Measurements from ENCODE around the gene COL11A1.

COL11A1 gene

GRCh38 chr1:102875756-102876155, 232.6 kb downstream of the COL11A1 start:
- no peak for DNase-seq
- H3K4me1 Mint-ChIP-seq: no peaks in the 10 kb centered on the region
- H3K36me3 Mint-ChIP-seq (ENCODE audit: low read depth): peaks cover 6% of the 10 kb centered on the region
- TF ChIP-seq CTCF (IDR thresholded peaks at IDR 0.05): no peak
- H3K9me3 Mint-ChIP-seq: peaks cover 16% of the 10 kb centered on the region
- H3K4me3 Mint-ChIP-seq: no peak overlapping the region
- no peaks in the 10 kb centered on the region for H3K27me3 Mint-ChIP-seq (ENCODE audit: low read depth, poor library complexity)
- H3K27ac Mint-ChIP-seq: no peak overlapping the region

GRCh38 chr1:102872526-102872925, 235.8 kb downstream of the COL11A1 start:
- no peak for DNase-seq
- peaks cover 33% of the 10 kb centered on the region for H3K9me3 Mint-ChIP-seq
- no peak overlapping the region for H3K4me3 Mint-ChIP-seq
- H3K36me3 Mint-ChIP-seq (ENCODE audit: low read depth): no peaks in the 10 kb centered on the region
- H3K4me1 Mint-ChIP-seq: no peaks in the 10 kb centered on the region
- no peaks in the 10 kb centered on the region for H3K27me3 Mint-ChIP-seq (ENCODE audit: low read depth, poor library complexity)
- no peak overlapping the region for H3K27ac Mint-ChIP-seq
- no peak for TF ChIP-seq CTCF (IDR thresholded peaks at IDR 0.05)

- Mint-ChIP-seq H3K9me3 (peaks cover 33% of the 10 kb centered on the region), H3K4me3 (no peak overlapping the region), H3K4me1 (no peaks in the 10 kb centered on the region), H3K27ac (no peak overlapping the region), H3K27me3 (ENCODE audit: low read depth, poor library complexity) (no peaks in the 10 kb centered on the region), H3K36me3 (ENCODE audit: low read depth) (no peaks in the 10 kb centered on the region)
- no peak for TF ChIP-seq CTCF (IDR thresholded peaks at IDR 0.05)
- DNase-seq: no peak
Observed at GRCh38 chr1:102872097-102872496, 236.2 kb downstream of the COL11A1 start.

- H3K27me3 Mint-ChIP-seq (ENCODE audit: low read depth, poor library complexity): peaks cover 4% of the 10 kb centered on the region
- peaks cover 5% of the 10 kb centered on the region for H3K36me3 Mint-ChIP-seq (ENCODE audit: low read depth)
- H3K9me3 Mint-ChIP-seq: peaks cover 24% of the 10 kb centered on the region
- no peak overlapping the region for H3K4me3 Mint-ChIP-seq
- TF ChIP-seq CTCF (IDR thresholded peaks at IDR 0.05): no peak
- H3K27ac Mint-ChIP-seq: no peak overlapping the region
- peaks cover 10% of the 10 kb centered on the region for H3K4me1 Mint-ChIP-seq
- no peak for DNase-seq
Observed at GRCh38 chr1:102863704-102864103, 244.6 kb downstream of the COL11A1 start.

- Mint-ChIP-seq H3K27ac (no peak overlapping the region), H3K27me3 (ENCODE audit: low read depth, poor library complexity) (peaks cover 4% of the 10 kb centered on the region), H3K4me3 (no peak overlapping the region), H3K9me3 (peaks cover 34% of the 10 kb centered on the region), H3K4me1 (peaks cover 21% of the 10 kb centered on the region), H3K36me3 (ENCODE audit: low read depth) (peaks cover 11% of the 10 kb centered on the region)
- no peak for DNase-seq
- TF ChIP-seq CTCF (IDR thresholded peaks at IDR 0.05): no peak
Observed at GRCh38 chr1:102861247-102861646, 247.1 kb downstream of the COL11A1 start.

- peaks cover 28% of the 10 kb centered on the region for H3K36me3 Mint-ChIP-seq (ENCODE audit: low read depth)
- DNase-seq: no peak
- no peak for TF ChIP-seq CTCF (IDR thresholded peaks at IDR 0.05)
- peaks cover 15% of the 10 kb centered on the region for H3K4me1 Mint-ChIP-seq
- H3K9me3 Mint-ChIP-seq: peaks cover 54% of the 10 kb centered on the region
- no peak overlapping the region for H3K4me3 Mint-ChIP-seq
- peak overlapping the region; percentile 81 for H3K27ac Mint-ChIP-seq
- peaks cover 4% of the 10 kb centered on the region for H3K27me3 Mint-ChIP-seq (ENCODE audit: low read depth, poor library complexity)
Observed at GRCh38 chr1:102858695-102859094, 249.6 kb downstream of the COL11A1 start.
